HG03108 (cell line): ENCODE results near the gene LSM7.

ENCODE experiments used
- ATAC-seq: cut with Tn5 transposase; IDR thresholded peaks from one replicate; pipeline ENCODE4 v1.9.1; 2021; ENCODE audit warnings: moderate library complexity; ENCODE audit not compliant: unreplicated experiment

LSM7 gene

GRCh38 chr19:2338751-2339643 is 10.6 kb upstream of the LSM7 start:
- ATAC-seq = no peak

GRCh38 chr19:2338055-2338615 is 9.7 kb upstream of the LSM7 start:
- no peak for ATAC-seq

GRCh38 chr19:2337329-2337707 is 8.9 kb upstream of the LSM7 start:
- ATAC-seq = no peak

- ATAC-seq = no peak
Observed at GRCh38 chr19:2336528-2337328, 8.3 kb upstream of the LSM7 start.

GRCh38 chr19:2335848-2336247 is 7.5 kb upstream of the LSM7 start:
- no peak for ATAC-seq

GRCh38 chr19:2334986-2335846 is 6.8 kb upstream of the LSM7 start:
- no peak for ATAC-seq

- ATAC-seq = no peak
Observed at GRCh38 chr19:2334426-2334825, 6.0 kb upstream of the LSM7 start.

GRCh38 chr19:2333807-2334211 is 5.4 kb upstream of the LSM7 start:
- no peak for ATAC-seq

GRCh38 chr19:2333027-2333806 is 4.8 kb upstream of the LSM7 start:
- ATAC-seq = no peak

- no peak for ATAC-seq
Observed at GRCh38 chr19:2332341-2333026, 4.1 kb upstream of the LSM7 start.

GRCh38 chr19:2331601-2332246 is 3.3 kb upstream of the LSM7 start:
- ATAC-seq = no peak

GRCh38 chr19:2330632-2331284 is 2.4 kb upstream of the LSM7 start:
- no peak for ATAC-seq

- ATAC-seq = no peak
Observed at GRCh38 chr19:2330255-2330631, 1.9 kb upstream of the LSM7 start.

- no peak for ATAC-seq
Observed at GRCh38 chr19:2329501-2329916, 1.1 kb upstream of the LSM7 start.

- ATAC-seq = no peak
Observed at GRCh38 chr19:2329149-2329478, 728 bp upstream of the LSM7 start.

- no peak for ATAC-seq
Observed at GRCh38 chr19:2327773-2328400, 499 bp downstream of the LSM7 start.

- no peak for ATAC-seq
Observed at GRCh38 chr19:2326699-2327360, 1.6 kb downstream of the LSM7 start.
